EL (cell line): ENCODE measurements around the gene KCNJ16.
"Not testable (repeated sequence)": the region's sequence is repeated elsewhere in the genome, so short reads cannot be mapped to it uniquely, and the experiment has no call there.

Experiments
- DNase-seq: peaks from one replicate; pipeline ENCODE4 v3.0.0-alpha.2; 2016

KCNJ16 gene

DNA sequence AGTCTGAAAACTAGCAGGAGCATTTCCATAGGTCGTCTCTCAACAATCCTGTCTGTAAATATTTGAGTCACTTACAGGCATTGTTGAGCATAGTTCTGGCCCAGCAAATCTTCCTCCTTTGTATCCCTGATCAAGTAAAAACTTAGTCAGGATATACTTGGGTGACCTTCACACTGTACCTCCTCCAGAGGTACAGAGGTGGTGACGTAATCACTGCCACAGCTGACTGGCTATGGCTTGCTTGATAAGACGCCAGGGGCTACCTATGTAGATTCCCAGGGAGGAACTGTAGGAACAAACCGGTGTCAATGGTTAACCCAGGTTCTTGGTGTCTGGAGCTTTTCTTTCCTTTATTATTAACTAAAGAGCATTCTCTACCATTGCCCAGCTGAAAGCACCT, at the start of gene KCNJ16:
Gene KCNJ16 (plus strand): TSS at position 270 of the 400 bp plus-strand sequence. CDS start 56,863 bp downstream, outside the sequence.
- no peak for DNase-seq

- DNase-seq: no peak
Measured at GRCh38 chr17:70028397-70028796, 46.6 kb upstream of the KCNJ16 start.

- DNase-seq: no peak
Measured at GRCh38 chr17:70028978-70029767, 45.9 kb upstream of the KCNJ16 start.

GRCh38 chr17:70030371-70030770, 44.7 kb upstream of the KCNJ16 start:
- no peak for DNase-seq

DNA sequence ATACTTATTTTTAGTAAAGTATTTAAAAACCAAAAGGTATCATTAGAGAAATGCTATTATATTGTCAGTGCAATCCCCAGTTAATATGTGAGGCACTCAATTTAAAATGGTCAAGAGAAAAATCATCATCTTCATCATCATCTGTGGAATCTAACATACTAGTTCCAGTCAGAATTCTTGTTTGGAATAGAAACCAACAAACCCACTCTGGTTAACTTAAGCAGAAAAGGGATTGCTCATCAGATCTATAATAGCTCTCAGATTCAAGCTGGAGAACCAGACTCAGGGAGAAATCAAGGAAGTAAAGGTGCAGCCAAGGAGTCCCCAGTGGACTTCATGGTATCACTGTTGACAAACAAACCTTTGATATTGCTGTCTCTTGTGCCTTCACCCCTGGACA, 43.7 kb upstream of the KCNJ16 start:
- DNase-seq: no peak

GRCh38 chr17:70033165-70033564, 41.9 kb upstream of the KCNJ16 start:
- DNase-seq: no peak

GRCh38 chr17:70034158-70034557, 40.9 kb upstream of the KCNJ16 start:
- DNase-seq: no peak

- no peak for DNase-seq
Measured at GRCh38 chr17:70037498-70037897, 37.5 kb upstream of the KCNJ16 start.

GRCh38 chr17:70040336-70040735, 34.7 kb upstream of the KCNJ16 start:
- DNase-seq: peak; percentile 23

DNA sequence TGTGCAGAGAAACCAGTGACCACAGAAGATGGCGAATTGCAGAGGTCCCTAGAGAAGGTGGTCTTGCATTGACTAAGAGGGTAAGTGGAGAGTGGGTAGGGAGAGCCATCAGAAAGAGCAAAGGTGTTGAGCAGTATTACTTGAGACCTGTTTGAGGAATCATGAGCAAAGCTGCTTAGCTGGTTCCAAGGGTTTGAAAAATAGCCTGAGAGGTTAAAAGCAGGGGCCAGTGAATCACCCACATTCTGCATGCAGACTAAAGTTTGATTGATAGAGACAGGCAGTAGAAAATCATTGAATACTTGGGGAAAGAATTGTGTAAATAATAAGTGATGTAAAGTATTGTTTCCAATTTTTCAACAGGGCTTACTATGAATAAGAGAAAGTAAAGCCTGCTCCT, 34.0 kb upstream of the KCNJ16 start:
- no peak for DNase-seq

GRCh38 chr17:70041540-70041939, 33.5 kb upstream of the KCNJ16 start:
- no peak for DNase-seq

GRCh38 chr17:70045780-70046179, 29.2 kb upstream of the KCNJ16 start:
- not testable (repeated sequence) for DNase-seq

- no peak for DNase-seq
Measured at GRCh38 chr17:70047619-70048419, 27.2 kb upstream of the KCNJ16 start.

- DNase-seq: peak; percentile 13
Measured at GRCh38 chr17:70049801-70050591, 25.0 kb upstream of the KCNJ16 start.

DNA sequence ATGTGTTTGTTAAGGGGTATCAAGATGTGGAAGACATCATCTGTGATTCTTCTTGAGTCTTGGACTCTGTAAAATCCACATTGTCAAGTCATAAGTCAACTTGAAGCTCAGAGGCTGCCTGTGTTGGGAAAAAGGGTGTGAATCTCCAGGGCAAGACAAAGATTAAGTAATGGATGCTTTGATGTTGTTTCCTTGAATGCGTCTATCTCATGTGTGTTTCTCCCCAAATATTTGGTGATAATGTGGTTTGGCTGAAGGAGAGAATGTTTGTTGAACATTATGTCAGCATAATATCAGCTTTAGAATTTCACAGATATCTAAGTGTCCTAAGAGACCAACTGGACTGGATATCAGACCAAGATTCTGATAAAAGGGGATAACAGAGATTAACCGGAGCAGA, 24.1 kb upstream of the KCNJ16 start:
- no peak for DNase-seq

DNA sequence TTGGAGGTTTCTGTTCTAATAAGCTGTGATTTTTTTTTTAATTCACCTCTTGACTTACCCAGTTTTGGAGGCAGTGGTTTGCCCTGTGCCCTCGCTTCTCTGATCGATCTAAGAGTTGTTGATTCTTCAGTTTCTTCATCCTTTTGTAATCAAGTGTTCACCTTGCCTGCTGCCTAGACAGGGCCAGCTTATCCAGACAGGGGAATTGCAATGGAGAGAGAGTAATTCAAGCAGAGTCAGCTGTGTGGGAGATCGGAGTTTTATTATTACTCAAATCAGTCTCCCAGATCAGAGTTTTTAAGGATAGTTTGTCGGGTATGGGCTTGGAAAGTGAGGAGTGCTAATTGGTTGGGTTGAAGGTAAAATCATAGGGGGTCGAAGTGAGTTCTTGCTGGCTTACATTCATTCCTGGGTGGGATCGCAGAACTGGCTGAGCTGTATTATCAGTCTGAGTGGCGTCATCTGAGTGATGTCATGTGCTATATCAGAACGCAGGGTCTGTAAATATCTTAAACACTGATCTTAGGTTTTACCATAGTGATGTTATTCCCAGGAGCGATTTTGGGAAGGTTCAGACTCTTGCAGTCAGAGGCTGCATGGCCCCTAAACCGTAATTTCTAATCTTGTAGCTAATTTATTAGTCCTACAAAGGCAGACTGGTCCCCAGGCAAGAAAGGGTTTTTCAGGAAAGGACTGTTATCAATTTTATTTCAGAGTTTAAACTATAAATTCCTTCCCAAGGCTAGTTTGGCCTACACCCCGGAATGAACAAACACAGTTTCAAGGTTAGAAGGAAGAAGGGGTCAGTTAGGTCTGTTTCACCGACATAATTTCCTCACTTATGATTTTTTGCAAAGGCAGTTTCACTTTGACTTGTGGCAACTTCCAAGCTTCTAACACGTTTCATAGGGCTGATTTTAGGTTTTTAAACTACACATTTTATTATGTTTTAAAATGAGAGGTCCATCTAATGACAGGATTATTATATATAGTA, 21.5 kb upstream of the KCNJ16 start:
- no peak for DNase-seq

- no peak for DNase-seq
Measured at GRCh38 chr17:70055000-70055399, 20.0 kb upstream of the KCNJ16 start.

- DNase-seq: no peak
Measured at GRCh38 chr17:70059071-70059470, 16.0 kb upstream of the KCNJ16 start.

- DNase-seq: no peak
Measured at GRCh38 chr17:70059649-70060048, 15.4 kb upstream of the KCNJ16 start.

GRCh38 chr17:70060415-70060814, 14.6 kb upstream of the KCNJ16 start:
- no peak for DNase-seq

GRCh38 chr17:70067134-70067533, 7.9 kb upstream of the KCNJ16 start:
- DNase-seq: no peak
